Uterus (tissue), 4 donors: ENCODE measurements around the gene ZSCAN5C. TPM values are rescaled to one million over a fixed set of nuclear protein-coding genes. Genes with fewer than 3 reads are reported as not detected.

Experiments used
- DNase-seq, 2 donors: peaks; one replicate each; pipeline ENCODE4 v3.0.0-alpha.2; 2019 to 2020
- H3K27ac ChIP-seq, 2 donors: fragments of 200-600 bp; sonication (generic); 1 replicate in 1 of 2; 2 replicates in 1 of 2; pipeline ENCODE4 v1.5.1; 2016 to 2018
- H3K27me3 ChIP-seq, 2 donors: fragments of 200-600 bp; sonication (generic); one replicate each; pipeline ENCODE4 v1.5.1; 2018 to 2019; ENCODE audit warnings: control low read depth in 1 of 2
- H3K36me3 ChIP-seq, 2 donors: fragments of 200-600 bp; sonication (generic); one replicate each; pipeline ENCODE4 v1.5.1; 2019; ENCODE audit warnings: control low read depth in 1 of 2
- H3K4me1 ChIP-seq, 2 donors: fragments of 200-600 bp; sonication (generic); one replicate each; pipeline ENCODE4 v1.5.1; 2018 to 2019; ENCODE audit warnings: control low read depth in 1 of 2
- H3K4me3 ChIP-seq, 2 donors: fragments of 200-600 bp; sonication (generic); 1 replicate in 1 of 2; 2 replicates in 1 of 2; pipeline ENCODE4 v1.5.1; 2018 to 2019; ENCODE audit warnings: mild to moderate bottlenecking in 1 of 2
- H3K9me3 ChIP-seq, 2 donors: fragments of 200-600 bp; sonication (generic); one replicate each; pipeline ENCODE4 v1.5.1; 2019; ENCODE audit warnings: control low read depth in 1 of 2
- CTCF ChIP-seq, 4 experiments: fragments of 200-600 bp in 2 of 4; fragments of 450-650 bp in 2 of 4; sonication (generic) in 2 of 4; IDR thresholded peaks; one replicate each; pipeline ENCODE4 v1.5.1; 2016 to 2019; ENCODE audit warnings: antibody characterized with exemption in 4 of 4, mild to moderate bottlenecking in 2 of 4, moderate library complexity in 1 of 4
- POLR2A ChIP-seq, 2 donors: fragments of 450-650 bp; IDR thresholded peaks; one replicate each; pipeline ENCODE4 v1.6.1; 2016; ENCODE audit warnings: antibody characterized with exemption in 2 of 2, mild to moderate bottlenecking in 1 of 2, moderate library complexity in 1 of 2
- intact Hi-C: fragments of 100-400 bp; cut with DNase I; formaldehyde crosslinking; loops from one replicate; pipeline ENCODE4 v1.15.1; 2023; ENCODE audit warnings: low total_unique reads
- total RNA-seq, 4 donors: library from RNA; depleted of rRNA in 3 of 4; stranded (reverse); fragments of >200 nt in 3 of 4; gene quantifications; one replicate each; pipeline versions ENCODE4 v1.1.0 to v1.2.4, GENCODE V29; 2014 to 2023
- donor health status: DM: yes; HTN: yes; CAD: no.

Gene ZSCAN5C
- total RNA-seq: not detected

DNA sequence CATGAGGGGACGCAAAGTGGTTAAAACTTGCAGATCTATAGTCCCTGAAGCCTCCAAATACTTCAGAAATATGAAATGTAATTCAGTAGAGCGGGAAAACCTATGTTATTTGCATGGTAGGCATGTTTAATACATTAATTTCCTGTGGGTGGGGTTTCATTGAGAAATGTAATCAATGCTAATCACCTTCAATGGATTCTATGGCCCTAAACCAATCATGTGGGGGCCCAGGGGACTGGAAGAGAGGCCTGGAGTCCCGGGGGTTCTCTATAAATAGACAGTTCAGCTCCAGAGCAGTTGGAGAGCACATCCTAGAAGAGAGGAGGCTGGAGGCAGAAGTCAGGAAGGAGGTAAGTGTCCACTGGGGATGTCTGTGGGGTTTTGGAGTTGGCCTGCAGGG, at the start of gene ZSCAN5C:
TSS of gene ZSCAN5C (plus strand) at position 301 of the 400 bp plus-strand sequence. CDS start 3,641 bp downstream, outside the sequence.
- H3K36me3 ChIP-seq: no peaks in the 10 kb centered on the region
- no peaks in the 10 kb centered on the region for H3K4me1 ChIP-seq
- intact Hi-C loops: no loop called here
- no peak within 1 kb of the TSS for H3K27ac ChIP-seq
- H3K27me3 ChIP-seq: no peaks in the 10 kb centered on the region
- no peak for DNase-seq
- H3K4me3 ChIP-seq: no peak within 1 kb of the TSS
- no peaks in the 10 kb centered on the region for H3K9me3 ChIP-seq
- TF ChIP-seq CTCF (IDR thresholded peaks at IDR 0.05) (no peak), POLR2A (IDR thresholded peaks at IDR 0.05) (no peak)

GRCh38 chr19:56152644-56153043, 49.4 kb upstream of the ZSCAN5C start:
- TF ChIP-seq POLR2A (IDR thresholded peaks at IDR 0.05) (no peak), CTCF (IDR thresholded peaks at IDR 0.05) (no peak)
- intact Hi-C loops: no loop called here
- Histone ChIP-seq H3K9me3 (no peaks in the 10 kb centered on the region), H3K27me3 (no peaks in the 10 kb centered on the region), H3K4me3 (no peak overlapping the region), H3K36me3 (no peaks in the 10 kb centered on the region), H3K4me1 (no peaks in the 10 kb centered on the region), H3K27ac (no peak overlapping the region)
- no peak for DNase-seq

GRCh38 chr19:56153507-56153906, 48.6 kb upstream of the ZSCAN5C start:
- DNase-seq: no peak
- H3K4me1 ChIP-seq: no peaks in the 10 kb centered on the region
- H3K4me3 ChIP-seq: no peak overlapping the region
- no peaks in the 10 kb centered on the region for H3K27me3 ChIP-seq
- no peaks in the 10 kb centered on the region for H3K36me3 ChIP-seq
- intact Hi-C loops: no loop called here
- no peak for TF ChIP-seq POLR2A (IDR thresholded peaks at IDR 0.05)
- no peak for TF ChIP-seq CTCF (IDR thresholded peaks at IDR 0.05)
- H3K27ac ChIP-seq: peak overlapping the region in 1 of 2 donors; percentile 22
- no peaks in the 10 kb centered on the region for H3K9me3 ChIP-seq

DNA sequence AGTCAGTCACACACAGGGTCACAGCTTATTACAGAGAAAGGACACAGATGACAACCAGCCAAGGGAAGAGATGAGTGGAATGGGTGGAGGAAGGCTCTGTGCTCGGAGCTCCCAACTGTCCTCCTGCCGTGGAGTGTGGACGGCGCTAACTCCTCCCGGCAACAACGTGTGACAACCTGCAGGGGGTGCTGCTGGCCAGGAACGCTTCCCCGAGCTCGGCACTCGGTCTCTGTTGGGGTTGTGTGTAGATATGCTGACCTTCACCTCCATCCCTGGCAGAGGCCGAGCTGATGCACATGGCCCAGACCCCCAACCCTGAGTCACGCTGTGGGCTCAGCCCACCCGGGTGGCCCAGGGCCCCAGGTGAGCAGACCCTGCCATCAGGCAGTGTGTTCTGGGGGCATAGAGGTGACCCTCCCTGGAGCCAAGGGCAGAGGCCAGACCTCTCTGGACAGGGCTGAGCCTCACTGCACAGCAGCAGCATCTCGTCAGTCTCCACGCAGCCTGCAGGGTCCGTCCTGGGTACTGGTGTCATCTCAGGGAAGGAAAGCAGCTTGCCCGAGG, 46.9 kb upstream of the ZSCAN5C start:
- no peaks in the 10 kb centered on the region for H3K36me3 ChIP-seq
- intact Hi-C loops: no loop called here
- TF ChIP-seq POLR2A (IDR thresholded peaks at IDR 0.05) (no peak), CTCF (IDR thresholded peaks at IDR 0.05) (no peak)
- no peak overlapping the region for H3K4me3 ChIP-seq
- H3K27me3 ChIP-seq: no peaks in the 10 kb centered on the region
- no peaks in the 10 kb centered on the region for H3K9me3 ChIP-seq
- H3K27ac ChIP-seq: no peak overlapping the region
- H3K4me1 ChIP-seq: no peaks in the 10 kb centered on the region
- DNase-seq: no peak

DNA sequence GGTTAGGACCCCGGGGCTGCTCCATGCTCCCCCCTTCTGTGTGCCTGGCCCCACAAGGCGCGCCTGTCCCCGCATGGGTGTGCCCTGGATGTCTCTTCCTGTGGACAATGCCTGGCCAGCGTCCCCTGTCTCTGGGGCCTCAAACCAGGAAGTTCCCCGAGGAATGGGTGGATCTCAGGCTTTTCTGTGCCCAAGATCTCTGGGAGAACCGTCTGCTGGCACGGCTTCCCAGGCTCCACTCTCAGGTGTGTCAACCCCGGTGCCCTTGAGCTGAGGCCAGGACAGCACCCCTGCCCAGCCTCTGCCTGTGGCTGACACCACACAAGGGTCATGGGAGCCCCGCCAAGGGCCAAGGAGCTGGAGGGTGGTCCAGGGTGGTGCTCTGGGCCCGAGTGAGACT, 45.3 kb upstream of the ZSCAN5C start:
- Histone ChIP-seq H3K36me3 (no peaks in the 10 kb centered on the region), H3K27ac (peak overlapping the region in 1 of 2 donors; percentile 36), H3K27me3 (no peaks in the 10 kb centered on the region), H3K9me3 (no peaks in the 10 kb centered on the region), H3K4me3 (no peak overlapping the region), H3K4me1 (no peaks in the 10 kb centered on the region)
- DNase-seq: no peak
- intact Hi-C loops: no loop called here
- TF ChIP-seq POLR2A (IDR thresholded peaks at IDR 0.05): no peak
- TF ChIP-seq CTCF (IDR thresholded peaks at IDR 0.05): no peak
